Neural crest cell (in vitro differentiated cells): ENCODE data around the gene ADSS1. TPM values are rescaled to one million over a fixed set of nuclear protein-coding genes. Genes with fewer than 3 reads are reported as not detected.
A peak's percentile ranks its signal among the peaks of the same experiment; 100 is the strongest.

Experiments used
- DNase-seq: peaks from one replicate; pipeline ENCODE4 v3.0.0; 2021; ENCODE audit warnings: low read depth, mixed read lengths, low spot score
- H3K27ac Mint-ChIP-seq: one replicate; pipeline ENCODE4 v1.8.0; 2021; ENCODE audit warnings: mild to moderate bottlenecking, mixed read lengths; ENCODE audit not compliant: unreplicated experiment
- H3K27me3 Mint-ChIP-seq: 2 replicates; pipeline ENCODE4 v1.8.0; 2021; ENCODE audit warnings: low read depth, mild to moderate bottlenecking, mixed read lengths
- H3K36me3 Mint-ChIP-seq: 2 replicates; pipeline ENCODE4 v1.8.0; 2021; ENCODE audit warnings: low read depth, mild to moderate bottlenecking, mixed read lengths
- H3K4me1 Mint-ChIP-seq: 2 replicates; pipeline ENCODE4 v1.8.0; 2021; ENCODE audit warnings: mixed read lengths
- H3K4me3 Mint-ChIP-seq: one replicate; pipeline ENCODE4 v1.8.0; 2021; ENCODE audit warnings: mild to moderate bottlenecking, mixed read lengths
- H3K9me3 Mint-ChIP-seq: 2 replicates; pipeline ENCODE4 v1.8.0; 2021; ENCODE audit warnings: mixed read lengths
- total RNA-seq: library from RNA; stranded (reverse); gene quantifications from 2 replicates; pipeline ENCODE4 v1.2.1, GENCODE V29; 2021
- TF ChIP-seq, protein P1 (sequence below): fragments of 200-600 bp; sonication (generic); conservative IDR thresholded peaks from 2 replicates; pipeline ENCODE4 v1.5.0; 2021; ENCODE audit warnings: antibody characterized with exemption, mild to moderate bottlenecking

Gene ADSS1
- total RNA-seq, 1 donor from 2014 or later = 5.0 TPM

DNA sequence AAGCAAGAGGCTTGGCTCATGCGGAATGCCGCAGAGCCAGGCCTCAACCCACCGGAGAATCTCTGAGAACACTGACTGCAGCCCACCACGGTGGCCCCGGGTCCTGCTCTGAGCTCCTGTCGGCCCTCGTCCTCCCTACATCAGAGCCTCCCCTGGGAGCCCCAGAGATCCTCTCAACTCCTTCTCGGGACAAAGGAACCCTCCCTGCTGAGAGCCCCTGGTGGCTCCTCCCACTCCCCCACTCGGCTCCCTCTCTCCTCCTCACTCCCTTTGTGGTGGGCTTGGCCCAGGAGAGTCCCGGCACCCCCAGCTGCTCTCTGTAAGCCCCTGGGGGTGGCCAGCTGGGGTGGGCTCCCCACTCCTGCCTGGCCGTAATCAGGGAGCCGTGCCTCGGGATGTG, 45.7 kb upstream of the ADSS1 start:
- TF ChIP-seq, protein P1, sequence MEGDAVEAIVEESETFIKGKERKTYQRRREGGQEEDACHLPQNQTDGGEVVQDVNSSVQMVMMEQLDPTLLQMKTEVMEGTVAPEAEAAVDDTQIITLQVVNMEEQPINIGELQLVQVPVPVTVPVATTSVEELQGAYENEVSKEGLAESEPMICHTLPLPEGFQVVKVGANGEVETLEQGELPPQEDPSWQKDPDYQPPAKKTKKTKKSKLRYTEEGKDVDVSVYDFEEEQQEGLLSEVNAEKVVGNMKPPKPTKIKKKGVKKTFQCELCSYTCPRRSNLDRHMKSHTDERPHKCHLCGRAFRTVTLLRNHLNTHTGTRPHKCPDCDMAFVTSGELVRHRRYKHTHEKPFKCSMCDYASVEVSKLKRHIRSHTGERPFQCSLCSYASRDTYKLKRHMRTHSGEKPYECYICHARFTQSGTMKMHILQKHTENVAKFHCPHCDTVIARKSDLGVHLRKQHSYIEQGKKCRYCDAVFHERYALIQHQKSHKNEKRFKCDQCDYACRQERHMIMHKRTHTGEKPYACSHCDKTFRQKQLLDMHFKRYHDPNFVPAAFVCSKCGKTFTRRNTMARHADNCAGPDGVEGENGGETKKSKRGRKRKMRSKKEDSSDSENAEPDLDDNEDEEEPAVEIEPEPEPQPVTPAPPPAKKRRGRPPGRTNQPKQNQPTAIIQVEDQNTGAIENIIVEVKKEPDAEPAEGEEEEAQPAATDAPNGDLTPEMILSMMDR = no peak
- Mint-ChIP-seq H3K4me3 (peak overlapping the region; percentile 79), H3K27me3 (peaks cover 2% of the 10 kb centered on the region), H3K36me3 (no peaks in the 10 kb centered on the region), H3K9me3 (no peaks in the 10 kb centered on the region), H3K4me1 (peaks cover 64% of the 10 kb centered on the region), H3K27ac (peak overlapping the region; percentile 99)
- peak; percentile 41 for DNase-seq

DNA sequence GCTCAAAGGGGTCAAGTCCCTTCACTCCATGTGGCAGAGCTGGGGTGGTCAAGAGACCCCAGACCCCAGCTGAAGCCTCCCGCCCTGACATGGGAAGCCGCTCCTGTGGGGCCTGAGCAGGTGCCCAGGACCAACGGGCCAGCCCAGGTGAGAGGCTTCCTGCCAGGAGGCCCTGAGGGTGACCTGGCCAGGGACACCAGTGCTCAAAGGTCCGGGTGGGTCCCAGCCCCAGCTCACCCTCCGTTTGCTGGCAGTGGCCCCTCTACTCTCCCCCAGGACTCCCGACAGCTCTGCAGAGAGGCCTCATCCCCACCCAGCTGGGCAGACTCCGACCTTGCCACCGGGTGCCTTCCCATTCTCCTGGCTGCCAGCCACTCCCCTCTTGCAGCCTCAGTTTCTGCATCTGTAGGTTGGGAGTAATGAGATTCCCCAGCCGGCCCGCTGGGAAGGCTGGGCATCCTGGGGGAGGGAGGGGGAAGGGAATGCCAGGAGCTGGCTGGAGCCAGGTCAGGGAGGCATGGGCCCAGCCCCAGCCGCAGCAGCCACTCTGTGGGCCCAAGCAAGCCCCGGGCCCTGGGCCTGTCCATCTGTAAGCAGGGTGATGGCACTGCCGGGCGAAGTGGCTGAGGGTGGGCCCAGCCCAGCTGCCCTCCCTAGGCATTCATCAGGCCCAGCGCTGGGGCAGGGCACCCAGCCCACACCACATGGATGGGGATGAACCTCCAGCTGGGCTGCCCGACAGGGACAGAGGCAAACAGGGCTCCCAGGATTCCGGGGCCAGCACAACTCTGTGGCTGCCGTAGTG, 44.9 kb upstream of the ADSS1 start:
- TF ChIP-seq, protein P1 = no peak
- Mint-ChIP-seq H3K9me3 (no peaks in the 10 kb centered on the region), H3K27me3 (peaks cover 2% of the 10 kb centered on the region), H3K27ac (peak overlapping the region; percentile 99), H3K4me3 (peak overlapping the region; percentile 79), H3K4me1 (peaks cover 65% of the 10 kb centered on the region), H3K36me3 (no peaks in the 10 kb centered on the region)
- no peak for DNase-seq

DNA sequence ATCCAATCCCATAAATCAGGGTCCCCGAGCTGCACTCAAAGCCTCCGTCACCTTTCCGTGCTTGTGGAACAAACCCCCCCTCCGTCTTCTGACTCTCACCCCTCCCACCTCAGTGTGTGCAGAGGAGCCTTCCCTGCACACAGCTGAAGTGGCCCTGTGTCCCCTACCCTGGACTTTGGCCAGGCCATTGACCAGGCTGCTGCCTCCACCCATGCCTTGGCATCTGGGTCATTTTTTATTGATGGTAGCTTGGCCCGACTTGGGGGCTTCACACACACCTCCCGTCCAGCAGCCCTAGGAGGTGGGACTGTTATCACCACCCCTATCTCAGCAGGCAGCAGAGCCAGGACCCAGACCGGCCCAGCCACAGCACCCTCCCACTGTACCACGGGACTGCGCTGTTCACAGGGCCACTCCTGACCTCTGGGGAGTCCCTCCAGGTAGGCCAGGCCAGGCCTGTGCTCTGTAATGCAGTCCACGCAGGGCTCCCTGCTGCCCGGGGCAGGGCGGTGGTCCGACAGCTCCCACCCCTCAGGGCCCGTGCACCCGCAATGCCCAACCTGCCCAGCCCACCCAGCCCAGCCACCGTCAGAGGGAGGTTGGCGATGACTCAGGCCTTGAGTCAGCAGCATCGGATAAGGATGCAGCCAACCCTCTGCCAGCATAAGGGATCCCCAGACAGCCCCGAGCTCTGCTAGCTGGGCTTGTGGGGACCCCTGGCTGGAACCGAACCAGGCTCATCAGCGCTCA, 43.8 kb upstream of the ADSS1 start:
- Mint-ChIP-seq H3K27me3 (peaks cover 2% of the 10 kb centered on the region), H3K9me3 (peaks cover 6% of the 10 kb centered on the region), H3K4me3 (peak overlapping the region; percentile 72), H3K4me1 (peaks cover 67% of the 10 kb centered on the region), H3K27ac (peak overlapping the region; percentile 67), H3K36me3 (no peaks in the 10 kb centered on the region)
- DNase-seq = no peak
- TF ChIP-seq, protein P1 = no peak

DNA sequence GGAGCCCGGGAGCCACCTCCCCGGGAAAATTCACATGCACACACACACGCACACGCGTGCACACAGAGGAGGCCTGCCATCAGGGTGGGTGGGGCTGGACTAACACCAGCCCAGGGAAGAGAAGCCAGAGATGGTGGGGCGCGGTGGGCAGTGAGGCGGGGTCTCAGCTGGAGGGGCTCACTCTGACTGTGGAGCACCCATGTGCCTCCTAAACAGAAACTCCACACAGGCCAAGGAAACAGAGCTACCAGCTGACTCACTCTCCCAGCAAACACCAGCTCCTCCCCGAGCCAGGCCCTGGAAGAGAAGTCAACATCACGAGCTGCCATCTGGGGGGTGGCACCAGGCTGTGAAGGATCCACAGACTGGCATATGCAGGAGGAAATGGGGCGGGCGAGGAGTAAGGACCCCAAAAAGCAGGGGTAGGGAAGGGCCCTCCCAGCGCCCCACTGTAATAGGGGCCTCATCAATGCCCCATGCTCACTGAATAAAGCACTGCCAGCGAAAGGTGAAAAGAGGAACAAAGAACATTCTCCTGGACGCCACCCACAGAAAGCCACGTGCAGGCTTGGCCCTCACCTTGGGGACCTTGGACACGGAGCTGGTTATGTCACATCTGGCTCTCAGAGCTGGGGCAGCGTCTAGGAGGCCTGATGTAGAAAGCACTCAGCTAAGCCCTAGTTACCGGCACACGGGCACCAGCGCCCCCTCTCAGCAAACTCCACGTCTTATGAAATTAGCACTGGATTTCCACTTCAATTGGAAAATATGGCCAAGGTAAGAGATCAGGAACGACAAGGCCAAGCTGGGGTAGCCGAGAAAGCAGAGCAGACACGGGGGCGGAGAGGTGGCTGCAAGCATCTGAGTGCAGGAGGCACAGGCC, 43.0 kb upstream of the ADSS1 start:
- no peak for DNase-seq
- Mint-ChIP-seq H3K27ac (peak overlapping the region; percentile 44), H3K36me3 (no peaks in the 10 kb centered on the region), H3K27me3 (peaks cover 2% of the 10 kb centered on the region), H3K4me3 (peak overlapping the region; percentile 72), H3K9me3 (peaks cover 6% of the 10 kb centered on the region), H3K4me1 (peaks cover 61% of the 10 kb centered on the region)
- TF ChIP-seq, protein P1 = peak; percentile 25

DNA sequence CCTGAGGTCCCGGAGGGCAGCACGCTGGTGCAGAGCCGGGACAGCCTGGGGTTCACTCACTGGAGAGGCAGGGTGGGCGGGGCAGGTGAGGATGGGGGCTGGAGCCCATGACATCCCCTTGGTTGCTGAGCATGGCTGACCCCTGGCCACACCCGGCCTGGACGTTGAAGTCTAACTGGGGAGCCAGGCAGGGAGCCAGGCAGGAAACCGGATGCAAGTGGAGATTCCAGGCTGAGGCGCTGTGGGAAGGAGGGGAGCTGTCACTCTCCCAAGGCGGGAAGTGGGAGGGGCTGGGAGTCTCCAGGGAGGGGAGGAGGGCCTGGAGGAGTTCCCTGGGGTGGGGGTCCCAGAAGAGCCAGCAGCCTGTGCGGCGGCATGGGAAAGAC, 42.3 kb upstream of the ADSS1 start:
- H3K36me3 Mint-ChIP-seq = no peaks in the 10 kb centered on the region
- TF ChIP-seq, protein P1 = peak; percentile 1
- peak overlapping the region; percentile 58 for H3K27ac Mint-ChIP-seq

More for the DNA sequence above, 42.3 kb upstream of the ADSS1 start:
- Mint-ChIP-seq H3K4me1 (peaks cover 55% of the 10 kb centered on the region), H3K4me3 (peak overlapping the region; percentile 72), H3K9me3 (peaks cover 6% of the 10 kb centered on the region), H3K27me3 (peaks cover 1% of the 10 kb centered on the region)
- DNase-seq = peak; percentile 58
